ENCODE results near the gene KLHDC4.
"Not testable (repeated sequence)": the region's sequence is repeated elsewhere in the genome, so short reads cannot be mapped to it uniquely, and the experiment has no call there.

KLHDC4 gene

DNA sequence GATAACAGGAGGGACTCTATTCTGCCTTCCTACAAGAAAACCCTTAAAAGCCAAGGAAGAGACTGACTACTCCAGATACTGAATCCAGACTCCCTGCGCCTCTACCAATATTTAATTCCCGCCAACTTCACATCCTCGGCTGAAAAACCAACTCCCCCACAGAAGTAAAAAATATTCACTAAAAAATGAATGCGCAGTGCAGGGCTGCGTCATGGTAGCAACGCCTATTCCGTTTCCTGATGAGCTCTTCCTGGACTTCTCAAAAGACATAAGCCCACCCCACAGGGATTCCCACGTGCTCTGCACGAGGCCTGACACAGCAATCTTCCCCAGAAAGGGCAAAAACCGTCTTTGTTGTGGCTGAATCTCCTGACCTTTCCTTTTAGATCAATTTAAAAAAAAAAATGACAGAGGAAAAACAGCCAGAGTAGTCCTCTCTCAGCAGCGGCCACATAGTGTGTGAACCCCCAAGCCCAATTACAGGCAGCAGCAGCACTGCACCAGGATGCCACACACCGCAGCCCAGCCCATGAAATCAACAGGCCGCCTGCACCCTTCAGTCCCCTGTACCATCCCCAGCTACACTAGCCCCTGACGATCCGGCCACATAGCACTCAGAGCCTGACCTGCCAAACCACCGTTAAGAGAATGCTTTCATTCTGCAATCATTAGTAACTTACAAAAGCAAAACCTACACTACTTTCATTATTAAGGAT is 23.9 kb downstream of the KLHDC4 start:
- DNase-seq, result no peak

DNA sequence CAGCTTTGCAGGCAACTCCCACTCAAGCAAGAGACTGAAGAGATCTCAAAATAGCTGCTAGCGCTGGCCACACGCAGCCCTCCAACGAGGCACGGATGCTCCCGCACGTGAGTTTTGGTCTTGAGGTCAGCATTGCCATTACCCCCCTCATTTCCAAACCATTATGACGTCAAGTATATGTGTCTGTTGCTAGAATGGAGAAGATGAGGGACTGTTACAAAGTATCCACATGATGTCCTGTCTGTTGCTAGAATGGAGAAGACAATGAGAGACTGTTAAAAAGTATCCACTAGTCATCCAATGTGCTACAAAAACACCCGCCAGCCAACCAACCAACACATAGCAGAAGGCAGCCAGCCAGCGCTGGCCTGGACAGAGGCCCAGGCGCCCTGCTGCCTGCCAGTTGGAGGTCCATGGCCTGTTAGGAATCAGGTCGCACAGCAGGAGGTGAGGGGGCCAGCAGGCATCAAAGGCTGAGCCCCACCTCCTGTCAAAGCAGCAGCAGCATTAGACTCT is 24.8 kb downstream of the KLHDC4 start:
- DNase-seq, result no peak

DNA sequence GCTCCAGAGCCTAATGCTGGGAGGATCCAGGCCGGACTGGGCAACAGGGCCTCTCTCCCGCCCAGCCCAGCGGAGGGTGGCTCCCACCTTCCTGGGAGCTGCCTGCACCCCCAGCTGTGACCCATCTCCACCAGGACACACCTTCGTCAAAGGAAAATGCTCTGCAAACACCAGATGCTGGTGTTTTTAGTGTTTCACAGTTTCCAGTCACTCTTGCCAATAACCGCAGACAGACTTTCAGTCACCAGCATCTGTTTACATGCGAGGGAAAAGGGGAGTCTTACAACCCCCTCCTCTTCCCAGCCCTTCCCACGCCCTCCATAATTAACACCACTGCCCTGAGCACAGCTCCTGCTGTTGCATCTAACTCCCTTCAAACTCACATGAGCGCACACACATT is 25.3 kb downstream of the KLHDC4 start:
- no peak for DNase-seq

DNA sequence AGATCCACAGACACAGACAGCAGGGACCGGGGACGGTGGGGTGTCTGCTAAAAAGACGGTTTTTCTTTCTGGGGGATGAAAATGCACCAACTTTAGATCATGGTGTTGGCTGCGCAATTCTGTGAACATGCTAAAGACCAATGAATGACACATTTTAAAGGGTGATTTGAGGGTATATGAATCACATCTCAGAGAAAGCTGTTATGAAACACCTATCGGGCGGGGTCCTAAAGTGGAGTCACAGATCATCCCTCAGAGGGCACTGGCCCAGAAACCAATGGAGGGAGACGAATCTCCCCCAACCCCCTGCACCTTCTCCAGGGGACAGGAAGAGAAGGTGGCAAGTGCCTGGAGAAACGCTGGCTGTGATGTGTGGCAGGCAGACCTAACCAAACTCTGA is 26.0 kb downstream of the KLHDC4 start:
- no peak for DNase-seq

DNA sequence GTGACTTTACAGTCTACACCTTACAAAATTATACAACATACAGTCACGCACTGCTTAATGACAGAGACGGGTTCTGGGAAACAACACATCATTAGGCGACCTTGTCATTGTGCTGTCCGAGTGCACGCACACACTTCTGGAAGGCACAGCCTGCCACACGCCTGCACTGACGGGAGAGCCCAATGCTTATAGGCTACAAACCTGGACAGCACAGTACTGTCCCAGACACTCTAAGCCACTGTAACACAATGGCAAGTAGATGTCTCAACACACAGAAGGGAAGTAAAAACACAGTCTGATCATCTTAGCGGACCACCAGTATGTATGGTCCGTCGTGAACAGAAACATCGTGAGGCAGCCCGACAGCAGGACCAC is 29.8 kb downstream of the KLHDC4 start:
- DNase-seq, result no peak

DNA sequence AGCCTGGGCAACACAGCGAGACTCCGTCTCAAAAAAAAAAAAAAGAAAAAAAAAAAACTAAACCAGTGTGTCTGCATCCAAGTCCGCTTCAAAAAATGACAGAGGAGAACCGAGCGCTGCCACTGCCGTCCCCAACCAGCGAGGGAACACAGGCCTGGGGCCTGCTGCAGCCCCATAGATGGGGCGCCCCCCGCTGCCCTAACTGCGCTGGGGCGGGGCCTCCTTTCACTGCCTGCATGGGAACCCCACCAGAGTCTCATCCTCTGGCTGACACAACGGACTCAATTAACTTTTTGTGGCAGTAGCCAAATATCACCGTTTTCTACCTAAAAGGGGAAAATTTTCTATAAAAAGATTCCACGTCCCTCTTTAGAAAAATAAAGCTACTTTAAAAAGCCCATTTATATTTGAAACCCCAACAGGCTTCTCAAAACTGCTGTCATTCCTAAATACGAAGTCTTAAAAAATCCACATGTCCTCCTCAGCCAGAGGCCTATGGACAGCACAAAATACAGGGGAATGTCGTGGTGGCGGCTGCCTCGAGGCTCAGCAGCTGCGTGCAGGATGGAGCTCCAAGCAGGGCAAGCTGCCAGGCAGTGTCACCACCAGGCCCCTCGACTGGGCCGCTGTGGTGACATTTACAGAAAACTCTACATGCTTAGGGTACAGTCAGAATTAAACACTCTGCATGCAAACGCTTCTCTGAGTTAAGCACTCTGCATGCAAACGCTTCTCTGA is 30.3 kb downstream of the KLHDC4 start:
- no peak for DNase-seq

DNA sequence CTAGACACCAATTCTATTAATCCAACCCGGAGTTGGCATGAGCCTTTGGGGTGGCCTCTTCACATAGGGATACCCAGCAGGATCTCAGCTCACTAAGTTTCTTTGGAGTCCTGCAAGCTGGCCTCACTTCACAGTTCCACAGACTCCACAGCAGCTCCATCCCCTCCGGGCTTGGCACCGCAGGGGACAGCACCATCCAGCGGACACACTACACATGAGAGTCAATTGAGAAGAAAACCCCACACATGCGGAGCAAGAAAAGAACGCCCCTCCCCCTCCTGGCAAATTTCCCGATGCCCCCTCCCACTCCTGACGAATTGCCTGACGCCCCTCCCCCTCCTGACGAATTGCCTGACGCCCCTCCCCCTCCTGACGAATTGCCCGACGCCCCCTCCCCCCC is 31.1 kb downstream of the KLHDC4 start:
- DNase-seq, result no peak

DNA sequence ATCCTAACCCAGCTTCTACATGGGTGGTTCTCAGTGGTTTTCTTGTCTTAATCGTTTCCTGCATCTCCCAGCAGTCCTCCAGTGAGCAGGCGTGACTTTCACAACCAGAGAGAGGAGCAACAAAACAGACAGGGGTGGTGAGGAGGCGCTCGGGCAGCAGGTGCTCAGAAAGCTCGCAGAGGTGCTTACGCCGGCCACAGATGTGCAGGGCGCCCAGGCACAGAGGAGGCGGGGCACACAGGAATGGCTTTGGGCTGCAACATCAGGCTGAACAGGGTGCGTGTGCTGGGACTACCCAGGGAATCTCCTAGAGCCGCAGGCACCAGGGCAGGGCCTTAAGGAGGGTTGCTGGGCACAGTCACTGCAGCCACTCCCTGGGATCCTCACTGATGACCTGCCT is 32.6 kb downstream of the KLHDC4 start:
- no peak for DNase-seq

DNA sequence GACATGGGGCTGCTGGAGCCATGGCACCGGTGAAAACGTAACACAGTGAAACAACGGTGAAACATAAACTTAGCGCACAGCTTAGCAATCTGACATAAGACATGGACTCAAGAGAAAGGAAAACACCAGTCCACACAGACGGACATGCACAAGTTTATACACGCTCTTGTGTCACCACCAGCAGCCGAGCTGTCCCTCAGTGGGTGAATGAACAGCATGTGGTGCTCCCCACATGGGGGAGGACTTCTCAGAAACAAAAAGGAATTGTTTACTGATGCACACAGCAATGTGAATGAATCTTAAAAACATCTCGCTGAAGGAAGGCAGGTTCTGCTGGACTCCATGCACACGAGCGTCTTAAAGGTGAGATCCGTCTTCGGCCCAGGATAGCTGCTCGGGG is 34.2 kb downstream of the KLHDC4 start:
- DNase-seq, result no peak

DNA sequence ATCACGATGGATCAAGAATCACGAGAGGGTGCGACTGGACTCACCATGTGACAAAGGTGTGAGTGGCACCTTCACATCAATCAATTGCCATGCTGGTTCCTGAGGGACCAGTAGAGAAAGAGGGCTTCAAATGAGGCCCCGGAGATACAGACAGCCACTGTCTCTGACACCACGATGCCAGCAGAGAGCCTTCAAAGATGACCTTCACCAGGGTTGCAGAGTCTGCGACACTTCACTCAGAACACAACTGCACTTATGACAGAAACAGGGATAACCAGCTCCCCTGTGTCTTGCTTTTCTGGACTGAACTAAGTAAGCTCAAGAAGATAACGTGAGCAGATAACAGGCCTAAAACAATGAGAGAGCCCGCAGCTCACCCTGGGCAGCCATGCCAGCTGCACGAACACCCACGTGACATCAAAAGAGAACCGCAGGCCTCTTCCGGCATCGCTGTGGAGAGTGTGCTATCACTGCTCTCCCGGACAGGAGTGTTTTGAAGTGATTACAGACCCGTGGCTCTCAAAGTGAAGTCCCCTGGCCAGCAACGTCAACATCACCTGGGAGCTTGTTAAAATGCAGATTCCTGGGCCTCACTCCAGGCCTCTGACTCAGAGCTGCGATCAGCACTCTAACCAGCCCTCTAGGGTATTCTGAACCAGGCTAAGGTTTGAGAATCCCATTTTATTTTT is 36.4 kb downstream of the KLHDC4 start:
- DNase-seq, result no peak

DNA sequence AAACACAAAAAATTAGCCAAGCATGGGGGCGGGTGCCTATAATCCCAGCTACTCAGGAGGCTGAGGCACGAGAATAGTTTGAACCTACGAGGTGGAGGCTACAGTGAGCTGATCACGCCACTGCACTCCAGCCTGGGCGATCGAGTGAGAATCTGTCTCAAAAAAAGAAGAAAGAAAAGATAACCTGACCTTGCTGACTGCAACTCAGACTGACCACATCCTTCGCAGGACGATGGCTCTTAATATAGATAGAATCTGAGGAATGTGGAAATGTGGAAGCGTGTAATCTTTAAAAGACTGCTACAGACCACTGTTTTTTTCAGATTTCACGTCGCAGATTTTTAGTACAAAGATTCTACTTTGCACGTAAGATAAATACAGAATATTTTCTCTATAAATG is 37.8 kb downstream of the KLHDC4 start:
- no peak for DNase-seq

DNA sequence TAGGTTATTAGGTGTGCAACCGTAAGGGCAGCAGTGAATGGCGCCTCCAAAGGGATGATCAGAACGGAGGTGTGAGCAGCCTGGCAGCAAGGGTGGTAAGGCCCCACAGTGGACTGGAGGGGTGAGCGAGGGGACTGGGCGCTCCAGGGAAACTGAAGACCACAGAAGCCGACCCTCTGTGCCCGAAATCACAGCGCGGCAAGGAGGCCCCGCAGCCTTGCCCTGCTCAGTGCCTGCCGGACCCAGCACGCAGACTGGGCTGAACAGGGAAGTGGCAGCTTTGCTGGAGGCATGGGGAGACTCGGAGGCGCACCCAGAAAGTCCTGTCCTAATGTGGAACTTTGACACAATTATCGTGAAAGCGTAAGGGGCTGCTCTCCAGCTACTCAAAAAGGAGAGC is 38.4 kb downstream of the KLHDC4 start:
- DNase-seq, result no peak

DNA sequence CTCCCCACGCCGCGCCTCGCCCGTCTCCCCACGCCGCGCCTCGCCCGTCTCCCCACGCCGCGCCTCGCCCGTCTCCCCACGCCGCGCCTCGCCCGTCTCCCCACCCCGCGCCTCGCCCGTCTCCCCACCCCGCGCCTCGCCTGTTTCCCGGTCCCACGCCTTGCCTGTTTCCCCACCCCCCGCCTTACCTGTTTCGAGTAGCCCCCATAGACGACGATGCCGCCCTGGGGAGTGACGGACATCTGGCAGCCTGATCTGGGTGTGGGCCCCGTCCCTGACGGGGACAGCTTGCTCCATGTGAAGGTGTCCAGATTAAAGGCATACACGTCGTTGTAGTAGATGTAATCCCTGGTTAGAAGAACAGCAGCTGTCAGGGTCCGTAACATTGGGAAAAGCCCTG is 39.2 kb downstream of the KLHDC4 start:
- DNase-seq, result not testable (repeated sequence)

DNA sequence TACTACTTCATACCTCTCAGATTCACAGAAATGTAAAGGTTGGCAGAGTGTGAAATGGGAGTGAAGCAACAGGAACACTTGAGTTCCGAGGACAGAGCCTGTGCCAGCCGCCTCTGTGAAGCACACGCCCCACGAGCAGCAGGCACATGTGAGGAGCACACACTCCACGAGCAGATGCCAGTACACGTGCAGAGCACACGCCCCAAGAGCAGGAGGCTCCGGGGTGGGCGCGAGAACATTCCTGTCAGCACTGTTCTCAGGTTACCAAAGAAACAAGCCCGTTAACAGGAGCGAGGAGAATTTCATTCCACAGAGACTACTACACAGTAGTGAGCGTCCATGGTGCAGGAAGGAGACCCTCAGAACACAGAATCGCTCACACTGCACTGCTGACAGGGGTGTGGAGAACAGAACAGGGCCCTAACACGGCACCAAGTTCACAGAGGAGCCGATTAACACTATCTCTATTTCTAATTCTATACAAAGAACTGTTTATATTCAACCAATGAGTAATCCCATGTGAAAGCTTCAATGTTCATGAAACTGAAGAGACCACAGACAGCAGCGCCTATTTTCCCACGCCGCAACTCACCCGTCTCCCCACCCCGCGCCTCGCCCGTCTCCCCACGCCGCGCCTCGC is 40.1 kb downstream of the KLHDC4 start:
- no peak for DNase-seq

DNA sequence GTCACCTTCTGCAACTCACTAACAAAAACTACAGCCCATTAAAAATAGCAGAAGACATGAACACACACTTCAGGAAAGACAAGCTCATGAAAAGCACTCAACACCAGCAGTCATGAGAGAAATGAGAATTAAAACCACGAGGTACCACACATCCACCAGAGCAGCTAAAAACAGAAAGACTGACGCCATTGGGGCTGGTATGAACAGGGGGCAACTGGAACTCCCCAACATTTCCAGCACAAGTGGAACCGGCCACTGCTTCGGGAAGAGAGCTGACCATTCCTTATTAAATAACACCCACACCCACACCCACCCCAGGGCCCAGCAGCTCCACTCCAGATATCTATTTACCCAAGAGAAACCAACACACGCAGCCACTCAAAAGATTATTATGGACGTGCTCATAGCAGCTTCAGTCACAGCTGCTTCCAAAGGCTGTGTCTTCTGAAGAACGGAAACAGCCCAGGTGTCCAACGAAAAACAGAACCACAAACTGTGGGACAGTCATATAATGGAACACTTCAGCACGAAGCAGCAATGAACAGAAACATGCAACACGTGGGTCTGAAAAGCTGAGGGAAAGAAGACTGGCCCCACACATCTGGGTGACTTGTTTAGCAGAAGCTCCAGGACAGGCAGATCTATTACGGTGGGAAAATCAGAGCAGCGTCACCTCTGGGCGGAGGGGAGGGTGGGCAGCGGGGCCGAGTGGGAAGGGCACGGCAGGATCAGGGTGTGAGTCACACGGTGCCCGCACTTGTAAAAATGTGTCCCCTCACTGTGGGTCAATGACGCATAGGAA is 41.1 kb downstream of the KLHDC4 start:
- peak; percentile 38 for DNase-seq

DNA sequence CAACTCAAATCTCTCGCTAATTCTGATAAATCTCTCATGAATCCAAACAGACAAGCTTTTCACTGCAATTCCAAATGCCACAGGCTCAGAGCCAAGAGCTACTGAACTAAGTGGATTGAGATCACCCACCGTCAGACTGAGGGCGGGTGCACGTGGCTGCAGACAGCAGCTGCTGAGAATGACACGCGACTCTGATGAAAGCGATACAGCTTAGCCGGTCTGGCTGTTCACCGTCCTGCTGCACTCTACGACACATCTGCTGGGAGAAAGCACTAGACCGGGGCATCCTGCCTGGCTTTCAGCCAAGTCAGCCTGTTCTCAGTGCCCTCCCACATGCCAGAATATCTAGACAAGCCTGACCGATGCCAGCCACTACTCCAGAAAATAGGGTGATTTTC is 42.6 kb downstream of the KLHDC4 start:
- no peak for DNase-seq

DNA sequence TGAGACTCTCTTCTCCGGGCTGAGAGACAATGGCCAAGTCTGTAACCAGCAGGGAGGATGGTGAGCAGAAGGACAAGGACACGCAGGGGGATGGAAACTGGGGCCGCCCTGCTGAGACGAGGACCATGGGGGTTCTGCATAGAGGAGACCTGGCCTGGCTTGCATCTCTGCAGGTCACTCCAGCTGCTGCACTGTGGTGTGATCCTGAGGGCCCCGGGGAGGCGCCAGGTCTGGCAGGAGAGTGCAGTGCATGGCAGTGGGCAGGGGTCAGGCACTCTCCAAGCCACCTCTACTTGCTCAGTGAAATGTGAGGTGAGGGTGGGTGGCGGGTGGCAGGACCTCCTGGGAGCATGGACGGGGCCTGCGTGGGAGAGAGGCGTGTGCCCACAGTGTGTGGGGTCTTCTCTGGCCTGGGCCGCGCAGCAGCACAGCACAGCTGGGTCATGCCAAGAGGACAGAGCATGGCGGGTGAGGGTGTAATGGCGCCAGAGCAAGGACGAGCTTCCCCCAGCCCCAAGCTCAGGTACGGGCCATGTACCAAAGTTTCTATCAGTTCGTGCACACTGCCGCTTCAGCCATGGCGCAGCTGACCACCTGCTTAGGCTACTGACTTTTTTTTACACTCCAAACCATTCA is 43.1 kb downstream of the KLHDC4 start:
- DNase-seq, result no peak

DNA sequence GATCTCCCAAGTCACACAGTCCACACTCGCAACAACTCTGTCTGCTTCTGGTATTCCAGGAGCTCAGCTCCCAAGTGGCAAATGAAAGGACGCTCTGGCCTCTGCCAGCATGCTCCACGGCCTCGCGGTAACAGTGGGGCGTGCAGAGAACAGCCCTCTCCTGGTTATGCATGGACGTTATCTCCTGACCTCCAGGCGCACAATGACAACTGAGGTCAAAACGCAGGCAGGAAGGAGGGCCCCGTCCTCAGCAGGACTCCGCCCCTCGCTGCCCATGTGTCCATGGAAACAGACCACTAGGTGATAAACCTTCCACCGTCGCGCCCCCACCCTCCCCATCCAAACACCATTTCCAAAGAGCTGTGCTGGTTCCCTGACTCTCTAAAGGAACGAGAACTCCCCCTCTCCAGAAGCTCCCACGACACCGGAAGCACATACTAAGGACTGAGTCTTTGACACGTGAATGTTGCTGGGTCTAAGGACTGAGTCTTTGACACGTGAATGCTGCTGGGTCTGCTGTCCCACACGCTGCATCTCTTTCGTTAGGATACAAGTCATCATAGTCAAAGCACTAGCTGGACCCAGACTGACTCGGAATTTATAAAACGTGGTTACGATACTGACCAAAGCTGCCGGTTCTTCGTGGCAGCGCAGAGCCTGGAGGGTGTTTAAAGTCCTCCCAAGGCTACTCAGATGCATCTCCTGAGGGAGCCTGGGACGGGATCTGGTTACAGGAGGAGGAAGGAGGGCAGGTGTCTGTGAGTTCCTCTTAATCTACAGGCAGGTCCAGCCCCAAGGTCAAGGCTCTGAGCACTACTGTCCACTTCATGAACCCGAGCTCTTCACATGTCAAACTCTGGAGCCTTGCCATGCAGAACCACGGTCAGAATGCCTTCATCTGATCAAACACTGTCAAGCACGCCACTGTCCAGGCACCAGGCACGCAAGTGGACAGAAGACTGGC is 43.9 kb downstream of the KLHDC4 start:
- no peak for DNase-seq

DNA sequence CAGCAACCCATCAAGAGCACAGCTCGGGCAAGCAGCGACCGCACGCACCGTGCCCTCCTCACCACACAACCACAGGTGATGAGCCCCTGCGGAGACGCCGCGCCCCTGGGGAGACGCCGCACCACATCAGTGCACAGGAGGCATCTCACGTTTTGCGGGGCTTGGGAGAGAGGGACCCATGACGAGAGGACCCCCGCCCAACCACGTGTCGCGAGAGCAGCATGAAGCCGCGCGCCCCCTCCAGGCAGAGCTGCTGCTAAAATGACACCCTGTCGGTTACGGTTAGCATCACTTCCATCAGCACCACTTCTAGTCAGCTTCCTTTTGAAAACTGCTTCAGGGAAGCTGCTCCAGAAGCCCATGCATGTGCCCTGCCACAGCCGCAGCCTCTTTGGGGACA is 45.3 kb downstream of the KLHDC4 start:
- DNase-seq, result no peak

DNA sequence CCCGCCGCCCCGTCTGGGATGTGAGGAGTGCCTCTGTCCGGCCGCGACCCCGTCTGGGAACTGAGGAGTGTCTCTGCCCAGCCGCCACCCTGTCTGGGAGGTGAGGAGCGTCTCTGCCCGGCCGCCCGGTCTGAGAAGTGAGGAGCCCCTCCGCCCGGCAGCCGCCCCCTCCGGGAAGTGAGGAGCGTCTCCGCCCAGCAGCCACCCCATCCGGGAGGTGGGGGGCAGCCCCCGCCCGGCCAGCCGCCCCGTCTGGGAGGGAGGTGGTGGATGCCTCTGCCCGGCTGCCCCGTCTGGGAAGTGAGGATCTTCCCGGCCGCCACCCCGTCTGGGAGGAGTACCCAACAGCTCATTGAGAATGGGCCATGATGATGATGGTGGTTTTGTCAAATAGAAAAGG is 47.0 kb downstream of the KLHDC4 start:
- DNase-seq, result not testable (repeated sequence)

DNA sequence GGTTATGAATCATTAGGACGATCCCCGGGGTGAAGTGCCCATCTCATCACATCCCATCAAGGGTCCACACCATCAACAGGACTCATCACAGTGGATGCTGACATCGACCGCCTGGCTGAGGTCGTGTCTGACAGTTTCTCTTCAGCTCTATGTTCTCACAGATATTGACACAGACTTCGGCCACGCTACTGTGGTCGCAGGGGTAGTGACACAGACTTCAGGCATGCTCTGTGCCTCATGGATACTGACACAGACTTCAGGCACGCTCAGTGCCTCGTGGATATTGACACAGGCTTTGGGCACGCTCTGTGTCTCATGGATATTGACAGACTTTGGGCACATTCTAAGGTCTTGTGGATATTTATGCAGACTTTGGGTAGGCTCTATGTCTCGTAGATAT is 50.1 kb downstream of the KLHDC4 start:
- DNase-seq, result no peak

All from activated gamma-delta T cell (primary cell).